ENCODE data around the gene NR1I3. TPM values are rescaled to one million over a fixed set of nuclear protein-coding genes. Genes with fewer than 3 reads are reported as not detected.

The NR1I3 gene
- total RNA-seq, 4 donors from 2014 or later, result not detected

DNA sequence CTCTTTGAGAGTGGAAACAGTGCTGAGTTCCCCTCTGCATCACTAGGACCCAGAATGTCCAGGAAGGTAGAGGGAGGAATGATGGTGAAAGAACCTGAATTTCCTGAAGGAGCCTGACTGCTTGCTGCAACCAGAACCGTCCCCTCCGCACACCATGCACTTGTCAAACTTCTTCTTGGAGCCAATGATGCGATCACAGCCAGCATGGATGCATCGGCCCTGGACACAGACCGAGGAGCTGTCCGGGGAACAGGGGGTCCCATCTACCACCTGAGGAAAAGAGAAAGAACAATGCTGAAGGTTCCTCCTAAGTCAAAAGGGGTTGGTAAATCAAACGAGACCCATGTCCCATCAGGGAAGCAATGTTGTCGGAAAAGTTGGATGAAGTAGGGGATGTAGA lies 46.0 kb downstream of the NR1I3 start:
- peaks cover 4 to 55% (median 35%) of the 10 kb centered on the region in 4 donors for H3K4me1 ChIP-seq
- no peaks in the 10 kb centered on the region for H3K27me3 ChIP-seq
- 74 to 80% methylated on average over 8 of the region's 8 CpGs for WGBS, 2 donors
- H3K9me3 ChIP-seq, result no peaks in the 10 kb centered on the region
- TF ChIP-seq, protein P1, sequence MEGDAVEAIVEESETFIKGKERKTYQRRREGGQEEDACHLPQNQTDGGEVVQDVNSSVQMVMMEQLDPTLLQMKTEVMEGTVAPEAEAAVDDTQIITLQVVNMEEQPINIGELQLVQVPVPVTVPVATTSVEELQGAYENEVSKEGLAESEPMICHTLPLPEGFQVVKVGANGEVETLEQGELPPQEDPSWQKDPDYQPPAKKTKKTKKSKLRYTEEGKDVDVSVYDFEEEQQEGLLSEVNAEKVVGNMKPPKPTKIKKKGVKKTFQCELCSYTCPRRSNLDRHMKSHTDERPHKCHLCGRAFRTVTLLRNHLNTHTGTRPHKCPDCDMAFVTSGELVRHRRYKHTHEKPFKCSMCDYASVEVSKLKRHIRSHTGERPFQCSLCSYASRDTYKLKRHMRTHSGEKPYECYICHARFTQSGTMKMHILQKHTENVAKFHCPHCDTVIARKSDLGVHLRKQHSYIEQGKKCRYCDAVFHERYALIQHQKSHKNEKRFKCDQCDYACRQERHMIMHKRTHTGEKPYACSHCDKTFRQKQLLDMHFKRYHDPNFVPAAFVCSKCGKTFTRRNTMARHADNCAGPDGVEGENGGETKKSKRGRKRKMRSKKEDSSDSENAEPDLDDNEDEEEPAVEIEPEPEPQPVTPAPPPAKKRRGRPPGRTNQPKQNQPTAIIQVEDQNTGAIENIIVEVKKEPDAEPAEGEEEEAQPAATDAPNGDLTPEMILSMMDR (IDR thresholded peaks at IDR 0.05), result no peak
- no peak for TF ChIP-seq EP300 (IDR thresholded peaks at IDR 0.05)
- peaks cover 0 to 17% (median 0%) of the 10 kb centered on the region in 3 donors for H3K36me3 ChIP-seq
- no peak overlapping the region for H3K27ac ChIP-seq
- DNase-seq (ENCODE audit: low spot score in 2 of 2), result no peak
- H3K4me3 ChIP-seq, result no peak overlapping the region

DNA sequence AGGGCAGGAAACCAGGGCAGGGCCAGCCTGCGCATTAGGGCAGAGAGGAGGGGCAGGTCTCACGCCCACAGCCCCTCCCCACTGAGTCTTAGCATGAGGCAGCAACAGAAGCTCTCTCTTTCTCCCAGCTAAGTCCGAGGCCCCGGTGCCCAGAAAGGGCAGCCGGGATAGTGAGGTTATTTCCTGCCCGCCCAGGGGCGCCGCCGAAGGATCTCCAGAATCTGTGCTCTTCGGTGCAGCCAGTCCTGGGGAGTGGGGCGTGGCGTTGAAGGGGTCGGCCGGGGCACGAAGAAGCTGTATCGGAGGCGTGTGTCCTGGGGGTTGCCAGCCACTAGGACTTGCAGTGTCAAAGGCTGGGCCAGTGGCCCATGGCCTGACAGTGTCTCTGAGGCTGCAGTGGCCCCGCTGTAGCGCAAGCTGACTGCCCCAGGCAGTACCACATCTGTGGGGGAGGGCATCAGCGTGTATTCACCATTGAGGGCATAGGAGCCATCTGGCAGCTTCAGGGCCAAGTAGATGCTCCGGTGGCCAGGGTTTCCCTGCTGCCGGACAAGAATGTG lies 47.0 kb downstream of the NR1I3 start:
- TF ChIP-seq, protein P1 (IDR thresholded peaks at IDR 0.05), result no peak
- TF ChIP-seq EP300 (IDR thresholded peaks at IDR 0.05), result no peak
- Histone ChIP-seq H3K4me1 (peaks cover 0 to 46% (median 30%) of the 10 kb centered on the region in 4 donors), H3K27me3 (no peaks in the 10 kb centered on the region), H3K9me3 (no peaks in the 10 kb centered on the region), H3K36me3 (peaks cover 0 to 17% (median 0%) of the 10 kb centered on the region in 3 donors), H3K4me3 (no peak overlapping the region), H3K27ac (peak overlapping the region in 2 of 4 donors; percentile 8 to 28)
- DNase-seq (ENCODE audit: low spot score in 2 of 2), result no peak
- 42 to 55% methylated on average over 20 to 21 of the region's 22 CpGs for WGBS, 2 donors

DNA sequence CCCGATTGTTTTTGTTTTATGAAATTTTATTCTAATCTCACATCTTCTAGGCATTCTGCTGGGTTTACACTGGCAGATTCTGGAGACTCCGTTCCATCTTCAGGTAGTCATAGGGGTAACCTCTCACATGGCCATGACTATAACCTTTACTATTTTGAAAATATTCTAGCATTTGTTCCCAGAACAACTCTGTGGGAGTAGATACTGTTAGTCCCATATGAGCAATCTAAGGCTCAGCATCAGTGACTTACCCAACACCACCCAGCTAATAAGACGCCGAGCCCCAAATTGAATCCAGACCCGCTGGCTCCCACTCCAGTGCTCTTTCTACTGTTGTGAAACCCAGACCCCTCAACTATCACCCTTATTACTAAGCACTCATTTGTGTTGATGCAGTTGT lies 49.0 kb downstream of the NR1I3 start:
- Histone ChIP-seq H3K9me3 (no peaks in the 10 kb centered on the region), H3K4me3 (no peak overlapping the region)
- TF ChIP-seq EP300 (IDR thresholded peaks at IDR 0.05) (peak in 1 of 2 donors; percentile 50), POLR2A (IDR thresholded peaks at IDR 0.05) (no peak)

DNA sequence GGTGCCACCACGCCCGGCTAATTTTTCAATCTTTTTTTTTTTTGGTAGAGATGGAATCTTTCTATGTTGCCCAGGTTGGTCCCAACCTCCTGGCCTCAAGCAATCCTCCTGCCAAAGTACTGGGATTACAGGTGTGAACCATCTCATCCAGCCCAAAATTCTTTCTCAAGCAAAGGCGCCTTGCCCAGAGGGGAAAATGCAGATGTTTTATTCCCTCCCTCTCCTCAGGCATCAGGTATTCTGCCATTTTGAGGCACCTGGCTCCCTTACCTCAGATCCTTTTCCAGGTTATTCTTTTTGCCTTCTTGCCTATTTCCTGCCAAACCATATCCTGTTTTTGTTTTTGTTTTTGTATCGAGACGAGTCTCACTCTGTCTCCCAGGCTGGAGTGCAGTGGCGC lies 49.6 kb downstream of the NR1I3 start:
- Histone ChIP-seq H3K4me3 (no peak overlapping the region), H3K36me3 (peaks cover 0 to 17% (median 0%) of the 10 kb centered on the region in 3 donors), H3K4me1 (peaks cover 0 to 37% (median 22%) of the 10 kb centered on the region in 4 donors), H3K27me3 (no peaks in the 10 kb centered on the region), H3K27ac (no peak overlapping the region), H3K9me3 (no peaks in the 10 kb centered on the region)
- no peak for TF ChIP-seq POLR2A (IDR thresholded peaks at IDR 0.05)
- no peak for TF ChIP-seq EP300 (IDR thresholded peaks at IDR 0.05)
- TF ChIP-seq, protein P1 (IDR thresholded peaks at IDR 0.05), result no peak
- 72 to 82% methylated on average over 6 of the region's 6 CpGs for WGBS, 2 donors
- no peak for DNase-seq (ENCODE audit: low spot score in 2 of 2)

More for the DNA sequence above, 49.0 kb downstream of the NR1I3 start:
- DNase-seq (ENCODE audit: low spot score in 2 of 2), result no peak
- Histone ChIP-seq H3K4me1 (peaks cover 0 to 43% (median 25%) of the 10 kb centered on the region in 4 donors), H3K27me3 (no peaks in the 10 kb centered on the region), H3K27ac (peak overlapping the region in 1 of 4 donors; percentile 26), H3K36me3 (peaks cover 0 to 17% (median 0%) of the 10 kb centered on the region in 3 donors)
- 78 to 83% methylated on average over 5 of the region's 5 CpGs for WGBS, 2 donors

DNA sequence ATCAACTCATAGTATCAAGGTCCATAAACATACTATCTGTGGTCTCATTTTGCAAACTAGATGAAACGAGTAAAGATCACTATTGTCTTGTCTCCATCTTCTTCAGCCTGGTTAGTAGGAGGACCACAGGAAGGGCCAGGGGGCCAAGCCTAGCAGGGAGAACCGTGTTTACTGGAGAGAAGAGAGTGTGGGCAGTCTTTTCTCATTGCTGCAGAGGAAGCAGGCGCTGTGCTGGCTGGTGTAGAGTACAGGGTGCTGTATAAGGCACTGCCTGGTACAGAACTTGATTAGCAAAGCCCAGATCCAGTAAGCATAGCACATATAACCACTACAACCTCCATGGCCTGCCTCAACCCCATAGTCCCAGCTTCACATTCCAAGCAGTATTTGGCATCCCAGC lies 50.7 kb downstream of the NR1I3 start:
- peaks cover 0 to 17% (median 0%) of the 10 kb centered on the region in 3 donors for H3K36me3 ChIP-seq
- no peak for DNase-seq (ENCODE audit: low spot score in 2 of 2)
- TF ChIP-seq, protein P1 (IDR thresholded peaks at IDR 0.05), result no peak
- TF ChIP-seq POLR2A (IDR thresholded peaks at IDR 0.05) (no peak), EP300 (IDR thresholded peaks at IDR 0.05) (no peak)
- no peak overlapping the region for H3K27ac ChIP-seq
- H3K4me1 ChIP-seq, result peaks cover 0 to 30% (median 13%) of the 10 kb centered on the region in 4 donors
- WGBS, 2 donors, result 70 to 72% methylated on average over 3 of the region's 3 CpGs
- H3K9me3 ChIP-seq, result no peaks in the 10 kb centered on the region
- no peak overlapping the region for H3K4me3 ChIP-seq
- no peaks in the 10 kb centered on the region for H3K27me3 ChIP-seq

Measured in tibial nerve (tissue), 4 donors.